GM21381 (cell line): Measurements from ENCODE around the gene ANKRD44.

Source experiments
- ATAC-seq: cut with Tn5 transposase; IDR thresholded peaks from one replicate; pipeline ENCODE4 v1.9.1; 2021; ENCODE audit warnings: mild to moderate bottlenecking, moderate library complexity; ENCODE audit not compliant: unreplicated experiment

The ANKRD44 gene

DNA sequence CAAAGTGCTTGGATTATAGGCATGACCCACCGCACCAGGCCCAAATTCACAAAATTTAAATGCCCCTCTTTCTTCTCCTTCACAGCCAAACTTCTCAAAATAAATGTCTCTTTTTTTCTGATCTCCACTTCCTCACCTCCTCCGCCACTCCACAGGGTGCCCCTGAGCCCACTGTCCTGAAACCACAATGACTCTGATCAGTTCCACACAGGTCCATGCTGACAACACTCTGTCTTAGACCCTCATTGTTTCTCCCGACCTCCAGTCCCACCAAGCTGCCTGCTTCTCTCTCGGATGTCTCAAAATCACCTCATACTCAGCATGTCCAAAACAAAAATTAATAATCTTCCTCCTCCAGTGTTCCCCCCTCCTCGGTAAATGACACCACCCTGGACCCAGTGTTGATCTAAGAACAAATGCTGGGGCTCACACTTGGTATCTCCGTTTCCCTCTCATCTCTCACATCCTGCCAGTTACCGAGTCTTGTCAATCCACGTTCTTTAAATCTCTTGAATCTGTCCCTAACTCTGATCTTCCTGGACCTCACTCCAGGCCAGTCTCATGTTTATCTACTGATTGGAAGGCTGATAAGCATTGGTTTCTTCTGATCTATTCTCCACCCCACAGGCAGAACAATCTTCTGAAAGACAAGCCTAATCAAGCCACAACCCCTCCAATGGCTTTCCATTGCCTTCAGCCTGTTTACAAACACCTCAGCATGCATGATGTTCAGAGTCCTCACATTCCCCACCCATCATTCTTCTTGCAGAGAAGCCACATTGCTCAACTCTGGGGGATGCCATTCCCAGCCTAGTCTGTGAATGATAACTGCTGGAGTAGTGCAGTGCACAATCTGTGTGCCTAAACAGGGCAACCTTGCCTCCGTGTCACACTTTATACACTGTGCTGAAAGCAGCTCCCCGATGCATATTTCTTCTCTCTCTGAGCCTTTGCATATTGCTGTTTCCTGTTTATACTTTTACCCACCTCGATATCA is 12.4 kb upstream of the ANKRD44 start:
- ATAC-seq: peak; percentile 48

DNA sequence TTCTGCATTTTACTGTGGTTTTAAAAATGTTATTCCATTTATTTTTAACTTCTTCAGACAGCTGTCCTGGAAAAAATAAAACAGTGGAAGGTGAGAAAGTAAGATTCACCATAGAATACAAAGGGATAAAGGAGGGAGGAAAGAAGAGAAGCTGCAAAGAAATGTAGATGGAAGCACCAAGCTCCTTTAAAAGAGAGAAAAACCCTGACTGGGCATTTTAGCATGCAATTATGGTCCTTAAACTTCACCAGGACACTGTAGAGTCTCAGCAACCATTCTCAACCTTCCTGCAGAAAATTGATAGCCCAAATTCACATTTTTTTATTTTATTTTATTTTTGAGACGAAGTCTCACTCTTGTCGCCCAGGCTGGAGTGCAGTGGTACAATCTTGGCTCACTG is 11.6 kb upstream of the ANKRD44 start:
- no peak for ATAC-seq

DNA sequence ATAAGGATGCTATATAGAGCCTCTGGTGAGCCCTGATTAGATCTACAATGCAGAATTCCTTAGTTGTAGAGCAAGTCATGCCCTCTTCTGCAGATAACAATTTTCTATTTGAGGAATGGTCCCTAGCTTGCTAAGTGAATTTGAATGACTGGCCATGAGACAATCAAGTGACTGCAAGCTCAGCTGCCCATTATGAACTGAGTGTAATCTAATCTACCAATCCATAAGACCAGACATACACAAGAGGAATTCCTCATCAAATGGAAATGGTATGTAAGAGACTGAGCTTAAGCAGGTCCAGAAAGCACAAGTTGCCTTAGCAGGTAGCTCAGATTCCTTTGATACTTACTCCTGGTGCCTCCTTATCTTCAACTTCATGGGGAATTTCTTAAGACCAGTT is 4.8 kb upstream of the ANKRD44 start:
- no peak for ATAC-seq

DNA sequence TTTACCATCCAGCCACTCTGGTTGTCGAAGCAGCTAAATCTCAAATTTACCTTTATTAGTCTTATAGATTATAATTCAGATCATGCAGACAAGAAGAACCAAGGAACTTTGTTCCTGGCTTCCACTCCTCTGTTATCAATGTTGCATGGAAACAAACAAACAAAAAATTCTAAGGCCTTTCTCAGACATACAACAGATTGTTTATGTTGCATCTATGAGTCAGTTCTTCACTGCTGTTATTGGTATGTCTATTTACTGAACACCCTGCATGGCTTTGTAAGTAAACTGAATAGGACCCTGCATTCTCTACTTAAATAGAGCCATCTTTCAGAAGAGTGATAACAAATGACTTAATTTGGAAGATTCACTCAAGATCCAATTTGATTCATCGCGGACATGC is 1.6 kb upstream of the ANKRD44 start:
- ATAC-seq: no peak

DNA sequence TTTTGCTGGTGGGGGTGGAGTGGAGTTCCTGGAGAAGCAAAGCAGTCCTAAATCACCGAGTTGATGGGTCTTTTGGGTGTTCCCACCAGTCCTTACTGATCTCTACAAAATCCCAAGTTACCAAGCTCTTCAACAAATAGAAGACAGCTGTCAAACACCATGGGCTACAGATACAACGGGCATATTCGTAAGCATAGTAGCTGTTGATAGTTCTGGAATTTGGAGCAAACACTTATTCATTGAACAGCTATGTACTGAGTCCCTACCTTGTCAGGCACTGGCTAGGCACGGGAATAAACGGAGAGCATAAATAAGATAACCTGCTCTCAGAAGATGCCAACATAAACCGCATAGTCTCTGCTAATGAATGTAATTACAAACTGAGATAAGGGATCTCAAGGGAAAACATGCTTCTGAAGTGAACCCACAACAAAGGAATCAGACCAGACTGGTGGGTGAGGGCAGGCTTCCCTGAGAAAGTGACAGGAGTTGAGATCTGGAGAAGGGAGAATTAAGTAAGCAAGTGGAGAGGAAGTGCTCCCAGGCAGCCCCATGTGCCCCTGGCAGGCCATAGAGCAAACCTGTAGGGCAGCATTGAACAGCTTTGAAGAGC is 947 bp upstream of the ANKRD44 start:
- ATAC-seq: no peak

DNA sequence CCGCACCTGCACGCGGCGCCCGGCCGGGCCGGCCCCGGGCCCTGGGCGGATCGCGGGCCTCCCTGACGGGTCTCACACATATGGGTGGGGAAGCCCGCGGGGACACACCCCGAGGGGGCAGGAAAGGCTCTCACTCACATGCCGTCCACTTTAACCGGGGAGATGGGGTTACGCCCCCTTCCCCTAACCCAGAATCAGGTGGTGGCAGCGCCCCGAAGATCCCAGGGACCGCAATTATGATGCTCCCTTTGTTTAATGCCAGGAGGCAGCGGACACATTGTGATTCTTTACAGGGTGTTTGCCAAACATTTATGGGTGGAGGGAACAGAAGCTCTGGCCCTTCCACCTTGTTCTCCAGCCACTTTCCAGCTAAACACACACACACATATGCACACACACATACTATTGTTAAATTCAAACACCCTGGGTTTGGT is 424 bp upstream of the ANKRD44 start:
- ATAC-seq: no peak

DNA sequence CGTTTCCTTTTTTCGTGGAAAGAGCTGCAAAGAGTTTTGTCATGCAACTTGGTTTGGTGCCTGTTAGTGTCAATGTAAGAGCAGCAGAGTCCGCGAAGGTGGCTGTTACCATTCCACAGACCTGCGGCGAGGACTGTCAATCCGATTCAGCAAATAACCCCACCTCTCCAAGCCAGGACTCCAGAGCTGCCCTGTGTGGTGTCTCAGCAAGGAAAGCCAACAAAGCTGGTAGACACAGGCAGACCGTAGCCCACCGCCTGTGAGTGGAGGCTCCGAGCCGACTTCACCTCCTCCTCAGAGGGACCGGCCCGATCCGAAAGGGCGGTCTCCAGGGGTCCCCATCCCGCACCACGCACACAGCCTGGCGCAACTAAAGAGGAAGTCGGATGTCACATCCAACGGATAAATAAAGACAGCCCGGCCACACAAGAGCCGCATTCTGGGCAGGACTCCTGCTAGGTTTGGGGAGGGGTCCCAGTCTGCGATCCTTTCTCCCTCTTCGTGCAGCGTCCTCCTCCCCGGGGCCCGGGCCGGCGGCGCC is 819 bp downstream of the ANKRD44 start:
- ATAC-seq: peak; percentile 2

DNA sequence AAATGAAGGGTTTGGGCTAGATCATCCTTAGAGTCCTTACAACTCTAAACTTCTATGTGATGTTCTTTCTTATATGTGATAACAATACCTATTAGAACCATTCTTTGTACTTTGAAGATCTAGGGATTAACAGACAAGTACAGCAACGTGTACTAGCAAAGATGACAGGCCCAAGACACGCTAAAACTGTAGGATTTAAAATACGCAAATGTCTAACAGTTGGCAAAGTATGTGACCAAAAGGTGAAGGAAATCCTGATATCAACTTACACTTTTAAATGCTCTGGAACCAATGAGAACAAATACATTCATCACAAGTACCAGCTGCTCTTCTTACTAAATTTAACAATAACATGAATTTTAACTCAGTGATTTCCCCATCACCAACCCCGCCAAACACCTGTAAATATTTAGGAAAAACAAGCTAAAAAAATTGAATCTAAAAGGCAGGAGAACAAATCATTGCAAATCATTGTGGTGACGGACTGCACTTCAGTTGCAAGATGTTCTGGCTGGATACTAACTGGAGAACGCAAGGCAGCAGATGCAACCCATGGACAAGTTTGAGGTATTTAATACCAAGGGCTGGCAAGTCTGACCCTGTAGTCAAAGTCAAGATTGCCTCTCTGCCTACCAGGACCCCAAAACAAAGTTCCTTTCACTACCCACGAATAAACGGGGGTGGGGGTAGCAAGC is 1.4 kb downstream of the ANKRD44 start:
- ATAC-seq: no peak

DNA sequence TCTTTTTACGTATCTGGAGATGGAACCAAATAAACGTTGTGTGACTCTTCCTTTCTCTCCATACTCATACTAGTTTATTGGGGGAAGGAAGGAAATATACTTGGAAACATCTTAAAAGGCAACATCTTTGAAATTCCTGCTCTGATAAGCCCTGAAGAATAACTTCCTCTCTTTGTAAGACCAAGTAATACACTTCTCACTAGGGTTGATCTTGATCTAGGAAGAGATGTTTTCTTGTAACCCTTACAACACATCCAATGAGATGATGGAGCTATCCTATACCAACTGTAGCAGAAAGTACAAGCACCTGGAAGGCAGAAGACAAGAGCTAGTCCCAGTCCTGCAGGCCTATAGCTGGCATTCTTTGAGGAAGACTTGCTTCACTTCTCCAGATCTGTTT is 2.0 kb downstream of the ANKRD44 start:
- ATAC-seq: no peak

DNA sequence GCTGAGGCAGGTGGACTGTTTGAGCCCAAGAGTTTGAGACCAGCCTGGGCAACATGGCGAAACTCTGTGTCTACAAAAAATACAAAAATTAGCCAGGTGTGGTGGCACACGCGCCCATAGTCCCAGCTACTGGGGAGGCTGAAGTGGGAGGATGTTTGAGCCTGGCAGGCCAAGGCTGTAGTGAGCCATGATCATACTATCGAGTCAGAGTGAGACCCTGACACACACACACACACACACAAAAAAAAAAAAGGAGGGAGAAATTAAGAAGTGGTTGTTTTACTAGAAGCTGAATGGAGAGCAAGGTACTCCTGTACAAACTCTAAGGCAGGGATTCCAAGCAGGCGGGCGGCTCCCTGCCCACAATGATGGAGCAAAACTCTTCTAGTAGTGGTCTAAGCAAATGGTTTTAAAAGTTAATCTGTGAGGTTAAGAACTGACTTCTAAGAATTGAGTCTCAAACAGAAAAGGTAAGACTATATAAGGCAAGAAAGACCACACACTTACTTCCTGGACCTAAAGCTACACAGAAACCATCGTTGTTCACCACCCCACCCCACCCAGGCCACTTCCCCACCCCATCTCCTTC is 2.6 kb downstream of the ANKRD44 start:
- peak; percentile 26 for ATAC-seq

DNA sequence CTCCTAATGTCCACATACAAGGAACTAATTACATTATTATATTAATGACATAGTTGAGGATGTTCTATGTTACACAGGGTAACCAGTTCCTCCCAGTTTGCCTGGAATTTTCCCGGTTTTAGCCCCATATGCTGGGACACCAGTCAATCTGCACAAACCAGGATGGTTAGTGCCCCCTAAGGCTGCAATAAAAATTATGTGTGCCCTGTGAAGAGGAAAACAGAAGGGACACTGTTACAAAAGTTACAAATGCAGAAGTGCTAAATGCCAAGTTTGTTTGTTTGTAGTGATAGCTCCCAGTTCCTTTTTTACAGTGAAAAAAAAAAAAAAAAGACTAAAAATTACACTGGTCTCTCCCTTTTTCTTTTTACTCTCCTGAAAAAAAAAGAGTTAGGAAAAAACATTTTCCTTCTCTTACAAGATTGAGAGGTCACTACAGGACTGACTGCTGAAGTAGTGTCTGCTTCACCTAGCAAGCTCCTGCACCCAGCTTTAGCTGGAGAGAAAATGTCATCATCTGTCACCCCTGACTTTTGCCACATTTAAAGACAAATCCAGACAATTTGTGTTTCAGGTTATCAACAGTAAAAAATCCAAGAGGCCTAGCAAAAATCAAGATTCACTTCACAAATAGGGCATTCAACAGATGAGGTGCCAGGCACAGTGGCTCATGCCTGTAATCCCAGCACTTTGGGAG is 3.2 kb downstream of the ANKRD44 start:
- ATAC-seq: no peak

DNA sequence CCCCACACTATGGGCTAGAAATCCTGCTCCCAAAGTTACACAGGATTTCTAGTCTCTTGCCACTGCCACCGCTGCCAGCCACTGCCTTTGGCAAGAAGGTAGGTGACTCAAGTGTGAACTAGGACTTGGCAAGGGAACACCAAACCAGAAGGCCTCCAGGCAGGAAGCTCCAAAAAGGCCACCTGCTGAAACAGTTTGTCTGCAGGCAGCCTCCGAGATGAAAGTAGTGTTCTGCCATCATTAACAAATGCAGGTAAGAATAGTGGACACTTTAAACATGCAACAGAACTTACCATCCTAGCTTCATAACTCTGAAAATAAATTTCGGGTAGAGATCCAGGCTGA is 3.9 kb downstream of the ANKRD44 start:
- no peak for ATAC-seq

DNA sequence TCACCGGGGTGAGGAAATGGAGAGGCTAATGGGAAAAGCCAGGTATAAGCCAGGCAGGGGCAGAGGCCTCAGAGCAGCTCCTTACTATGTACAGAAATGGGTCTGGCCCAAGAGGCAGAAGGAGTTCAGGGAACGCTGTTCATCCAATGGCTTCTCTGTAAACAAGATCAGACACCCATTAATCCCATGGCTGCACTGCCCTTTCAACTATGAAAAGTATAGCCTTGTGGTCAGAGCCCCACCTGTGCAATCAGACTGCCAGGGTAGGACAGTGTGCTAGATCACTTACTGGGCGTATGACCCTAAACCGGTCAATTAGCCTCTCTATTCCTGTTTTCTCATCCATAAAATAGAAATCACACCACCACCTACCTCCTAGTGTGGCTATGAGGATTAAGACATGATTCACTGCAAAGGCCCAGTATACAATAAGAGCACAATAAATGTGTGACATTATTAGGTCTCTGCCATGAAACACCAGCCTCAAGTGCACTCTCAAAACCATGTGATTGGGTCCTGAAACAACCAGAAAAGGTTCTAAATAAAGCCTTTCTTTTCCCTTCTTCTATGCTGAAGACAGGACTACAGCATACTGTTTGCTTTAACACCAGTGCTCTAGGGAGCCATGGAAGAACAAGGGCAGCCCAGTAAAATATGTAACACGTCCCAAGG is 4.4 kb downstream of the ANKRD44 start:
- ATAC-seq: no peak

DNA sequence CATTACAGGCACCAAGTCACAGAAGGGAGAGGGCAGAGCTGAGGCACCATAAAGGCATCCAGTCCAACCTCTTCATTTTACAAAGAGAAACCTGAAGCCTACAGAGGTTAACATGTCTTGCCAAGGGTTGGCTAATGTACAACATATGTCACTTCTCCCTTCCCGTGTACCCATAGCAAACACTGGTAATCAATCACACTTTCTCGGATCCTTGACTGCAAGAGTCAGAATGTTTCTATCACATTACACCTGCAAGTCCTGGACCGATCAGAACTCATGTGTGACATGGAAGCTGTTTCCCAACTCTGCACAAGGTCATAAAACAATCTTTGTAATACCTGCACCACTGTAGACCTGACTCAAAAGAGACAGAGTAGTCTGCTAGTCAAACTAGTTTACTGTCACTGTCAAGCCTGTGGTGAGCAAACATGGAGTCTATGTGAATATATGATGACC is 6.0 kb downstream of the ANKRD44 start:
- peak; percentile 35 for ATAC-seq

DNA sequence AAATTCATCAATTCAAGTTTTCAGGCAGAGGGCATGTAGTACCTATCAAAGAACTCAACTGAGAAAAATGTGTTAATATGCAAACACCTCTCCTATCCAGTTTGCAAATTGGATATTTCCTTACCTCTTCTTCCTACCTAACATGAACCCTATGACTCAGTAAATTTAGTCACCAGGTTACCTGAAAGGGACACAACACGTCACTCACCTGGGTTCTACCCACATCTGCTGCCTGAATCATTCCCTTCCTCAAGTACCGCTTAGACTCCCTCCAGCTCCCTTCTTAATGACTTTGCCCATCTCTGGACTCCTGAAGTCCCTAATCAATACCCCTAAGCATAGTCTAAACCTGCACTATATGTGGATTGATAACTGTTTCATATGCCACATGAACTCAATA is 10.4 kb downstream of the ANKRD44 start:
- no peak for ATAC-seq

DNA sequence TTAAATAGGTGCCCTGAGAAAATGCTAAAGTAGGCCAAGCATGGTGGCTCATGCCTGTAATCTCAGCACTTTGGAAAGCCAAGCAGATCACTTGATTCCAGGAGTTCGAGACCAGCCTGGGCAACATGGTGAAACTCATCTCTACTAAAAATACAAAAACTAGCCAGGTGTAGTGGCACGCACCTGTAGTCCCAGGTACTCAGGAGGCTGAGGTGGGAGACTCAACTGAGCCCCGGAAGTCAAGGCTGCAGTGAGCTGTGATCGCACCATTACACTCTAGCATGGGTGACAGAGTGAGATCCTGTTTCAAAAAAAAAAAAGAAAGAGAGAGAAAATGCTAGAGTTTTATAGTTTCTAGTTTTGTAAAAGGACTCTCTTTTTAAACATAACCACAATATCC is 12.0 kb downstream of the ANKRD44 start:
- no peak for ATAC-seq

DNA sequence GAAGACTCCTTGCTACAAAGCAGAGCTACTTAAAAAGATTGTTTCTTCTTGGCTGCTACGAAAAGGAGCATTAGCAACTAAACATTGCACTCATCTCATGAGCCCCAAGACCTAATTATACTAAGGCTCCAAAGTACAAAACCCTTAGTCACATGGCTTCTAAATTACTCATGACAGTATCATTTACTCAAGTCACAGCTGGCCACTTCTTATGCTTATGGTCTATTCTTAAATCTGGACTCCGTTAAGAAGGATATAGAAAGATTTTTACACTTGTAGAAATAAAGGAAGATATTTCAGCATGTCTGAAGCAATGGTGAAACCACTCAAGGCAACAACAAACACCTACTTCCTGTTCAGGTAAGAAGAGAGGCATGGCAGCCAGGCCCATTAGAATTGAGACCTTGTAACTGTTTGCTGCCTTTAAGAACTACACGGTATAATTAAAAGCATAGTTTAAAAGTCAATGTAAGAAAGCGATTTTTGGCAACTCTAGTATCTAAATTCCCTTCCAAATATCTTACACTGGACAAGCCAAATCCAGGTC is 12.7 kb downstream of the ANKRD44 start:
- no peak for ATAC-seq

DNA sequence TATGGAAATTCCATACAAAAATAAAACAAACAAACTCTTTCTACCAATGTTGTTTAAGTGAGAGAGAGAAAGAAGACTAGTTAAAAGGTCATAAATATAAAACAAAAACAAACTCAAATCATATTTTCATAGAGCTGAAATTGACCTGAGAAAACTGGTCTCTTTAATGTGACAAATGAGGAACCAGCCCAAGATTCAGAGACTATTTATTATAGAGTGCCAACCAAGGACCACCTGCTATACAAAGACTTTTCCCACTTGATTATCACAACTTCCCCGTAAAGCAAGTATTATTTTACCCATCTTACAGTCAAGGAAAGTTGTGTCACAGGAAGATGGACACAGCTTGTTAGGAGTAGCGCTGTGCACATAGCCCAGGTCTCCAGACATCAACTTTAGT is 13.3 kb downstream of the ANKRD44 start:
- ATAC-seq: no peak

DNA sequence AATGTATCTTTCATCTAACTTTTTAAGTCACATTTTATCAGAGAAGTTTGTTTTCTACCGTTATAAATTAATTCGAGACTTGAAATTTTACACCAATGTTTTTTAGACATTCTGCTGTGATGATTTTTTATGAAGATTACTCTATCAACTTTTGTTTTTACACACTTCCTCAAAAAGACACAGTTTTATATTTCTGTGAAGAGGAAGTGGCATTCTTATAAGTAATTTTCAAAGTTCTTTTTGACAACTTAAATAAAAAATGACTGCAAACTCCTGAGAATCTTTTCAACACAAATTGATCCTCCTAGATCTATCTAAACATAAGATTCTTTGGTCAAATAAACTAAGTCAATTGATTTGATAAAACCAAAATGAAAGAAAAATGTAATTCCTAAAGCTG is 13.7 kb downstream of the ANKRD44 start:
- ATAC-seq: no peak

DNA sequence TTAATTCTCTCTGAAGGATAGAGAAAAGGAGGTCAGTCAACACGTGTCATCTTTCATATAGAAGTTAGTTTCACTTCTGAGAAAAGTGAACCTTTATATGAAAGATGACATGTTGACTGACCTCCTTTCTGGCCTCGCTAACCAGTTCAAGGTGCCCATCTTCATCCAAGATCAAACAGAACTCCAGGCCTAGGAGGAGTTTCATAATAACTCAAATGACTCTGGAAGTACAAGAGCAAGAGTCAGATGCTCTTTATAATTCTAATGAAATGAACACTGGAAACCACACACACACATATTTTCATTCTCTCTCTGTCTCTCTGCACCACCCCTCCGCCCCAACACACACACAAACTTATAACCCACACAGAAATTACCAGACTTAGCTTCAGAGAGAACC is 16.3 kb downstream of the ANKRD44 start:
- peak; percentile 47 for ATAC-seq
